8988T (cell line): ENCODE results near the gene C6orf62.
A peak's percentile ranks its signal among the peaks of the same experiment; 100 is the strongest.
"Not testable (repeated sequence)": the region's sequence is repeated elsewhere in the genome, so short reads cannot be mapped to it uniquely, and the experiment has no call there.

Source experiments
- DNase-seq: peaks from one replicate; pipeline ENCODE4 v3.0.0; 2011

The C6orf62 gene

GRCh38 chr6:24742216-24742738 lies 23.3 kb upstream of the C6orf62 start:
- DNase-seq, result no peak

GRCh38 chr6:24740861-24741260 lies 21.9 kb upstream of the C6orf62 start:
- DNase-seq, result no peak

- no peak for DNase-seq
Measured at GRCh38 chr6:24738741-24739140, 19.8 kb upstream of the C6orf62 start.

- not testable (repeated sequence) for DNase-seq
Measured at GRCh38 chr6:24734710-24735109, 15.8 kb upstream of the C6orf62 start.

- DNase-seq, result no peak
Measured at GRCh38 chr6:24734166-24734565, 15.2 kb upstream of the C6orf62 start.

GRCh38 chr6:24731456-24732134 lies 12.6 kb upstream of the C6orf62 start:
- not testable (repeated sequence) for DNase-seq

- DNase-seq, result not testable (repeated sequence)
Measured at GRCh38 chr6:24730653-24731052, 11.7 kb upstream of the C6orf62 start.

- no peak for DNase-seq
Measured at GRCh38 chr6:24723270-24723669, 4.3 kb upstream of the C6orf62 start.

- DNase-seq, result peak; percentile 44
Measured at GRCh38 chr6:24721461-24722215, 2.7 kb upstream of the C6orf62 start.

GRCh38 chr6:24720604-24721460 lies 1.9 kb upstream of the C6orf62 start:
- peak; percentile 85 for DNase-seq

- no peak for DNase-seq
Measured at GRCh38 chr6:24720131-24720603, 1.2 kb upstream of the C6orf62 start.

GRCh38 chr6:24718449-24719124 lies 367 bp downstream of the C6orf62 start:
- no peak for DNase-seq

GRCh38 chr6:24716602-24717148 lies 2.3 kb downstream of the C6orf62 start:
- DNase-seq, result not testable (repeated sequence)

GRCh38 chr6:24710519-24711303 lies 8.2 kb downstream of the C6orf62 start:
- no peak for DNase-seq

GRCh38 chr6:24709014-24709711 lies 9.8 kb downstream of the C6orf62 start:
- DNase-seq, result no peak

- no peak for DNase-seq
Measured at GRCh38 chr6:24708612-24709011, 10.3 kb downstream of the C6orf62 start.

- DNase-seq, result no peak
Measured at GRCh38 chr6:24704468-24704867, 14.5 kb downstream of the C6orf62 start.

GRCh38 chr6:24702720-24703282 lies 16.2 kb downstream of the C6orf62 start:
- DNase-seq, result no peak

- DNase-seq, result no peak
Measured at GRCh38 chr6:24699521-24700359, 19.2 kb downstream of the C6orf62 start.
